IMR-90 (cell line): ENCODE results near the gene VWA8. TPM values are rescaled to one million over a fixed set of nuclear protein-coding genes. Genes with fewer than 3 reads are reported as not detected.

Experiments used
- ATAC-seq: fragments of 200-7000 bp; cut with Tn5 transposase; 2 replicates; pipeline ENCODE4 v1.9.1; 2020; ENCODE audit warnings: low read depth, mild to moderate bottlenecking, moderate library complexity
- BruUV-seq: library from RNA; stranded (reverse); fragments of 400-500 nt; replicated peaks from 2 replicates; lab custom pipeline; 2021; lab: Mats Ljungman, UMichigan
- CTCF ChIA-PET: fragments of 300-600 bp; formaldehyde crosslinking; extraction: SDS; loops from one replicate; lab custom pipeline; 2021; ENCODE audit warnings: antibody characterized with exemption; lab: Yijun Ruan, JAX
- POLR2A ChIA-PET: fragments of 300-600 bp; sonication (Branson Sonifier 250); formaldehyde crosslinking; loops from one replicate; lab custom pipeline; 2022; ENCODE audit warnings: antibody characterized with exemption; ENCODE audit not compliant: unreplicated experiment; lab: Charles Lee
- DNase-seq: peaks from one replicate; pipeline ENCODE4 v3.0.0; 2013
- H2AFZ ChIP-seq: replicated peaks from 2 replicates; pipeline ENCODE3; 2013; ENCODE audit warnings: low read length, mild to moderate bottlenecking; ENCODE audit not compliant: poor library complexity
- H2AK5ac ChIP-seq: 2 replicates; pipeline ENCODE4 v1.6.1; 2013; ENCODE audit warnings: low read depth, low read length, inconsistent platforms
- H2AK9ac ChIP-seq: replicated peaks from 2 replicates; pipeline ENCODE3; 2013; ENCODE audit warnings: mild to moderate bottlenecking, low read depth, low read length, moderate library complexity; ENCODE audit not compliant: poor library complexity
- H2BK120ac ChIP-seq: 2 replicates; pipeline ENCODE4 v1.6.1; 2013; ENCODE audit warnings: low read depth, low read length, inconsistent platforms
- H2BK15ac ChIP-seq: 3 replicates; pipeline ENCODE4 v1.6.1; 2013; ENCODE audit warnings: low read depth, low read length, inconsistent platforms
- H2BK20ac ChIP-seq: 2 replicates; pipeline ENCODE4 v1.6.1; 2013; ENCODE audit warnings: low read depth, mild to moderate bottlenecking, inconsistent platforms, low read length, moderate library complexity
- H2BK5ac ChIP-seq: 2 replicates; pipeline ENCODE4 v1.6.1; 2013; ENCODE audit warnings: mild to moderate bottlenecking, low read depth, low read length, inconsistent platforms; ENCODE audit not compliant: poor library complexity, severe bottlenecking
- H3K14ac ChIP-seq: replicated peaks from 2 replicates; pipeline ENCODE4 v1.6.1; 2013; ENCODE audit warnings: low read depth, low read length, inconsistent platforms
- H3K18ac ChIP-seq: 2 replicates; pipeline ENCODE4 v1.6.1; 2013; ENCODE audit warnings: low read depth, low read length, control low read depth
- H3K23ac ChIP-seq: 2 replicates; pipeline ENCODE4 v1.6.1; 2013; ENCODE audit warnings: low read depth, low read length, inconsistent platforms
- H3K27ac ChIP-seq: 2 replicates; pipeline ENCODE4 v1.5.1; 2013; ENCODE audit warnings: mild to moderate bottlenecking, control low read depth, low read length; ENCODE audit not compliant: insufficient read depth
- H3K27me3 ChIP-seq: 2 replicates; pipeline ENCODE4 v1.6.1; 2013; ENCODE audit warnings: low read length; ENCODE audit not compliant: control insufficient read depth, insufficient read depth
- H3K36me3 ChIP-seq: 2 replicates; pipeline ENCODE4 v1.6.1; 2013; ENCODE audit warnings: low read length, mixed read lengths; ENCODE audit not compliant: control insufficient read depth, insufficient read depth
- H3K4ac ChIP-seq: 2 replicates; pipeline ENCODE4 v1.6.1; 2013; ENCODE audit warnings: low read depth, low read length, inconsistent platforms
- H3K4me1 ChIP-seq: 2 replicates; pipeline ENCODE4 v1.6.1; 2013; ENCODE audit warnings: low read length, mixed read lengths; ENCODE audit not compliant: control insufficient read depth, insufficient read depth
- H3K4me2 ChIP-seq: 2 replicates; pipeline ENCODE4 v1.6.1; 2013; ENCODE audit warnings: low read depth, mild to moderate bottlenecking, control low read depth, low read length, moderate library complexity
- H3K4me3 ChIP-seq: 2 replicates; pipeline ENCODE4 v1.5.1; 2013; ENCODE audit warnings: low read depth, mild to moderate bottlenecking, control low read depth, low read length, moderate library complexity; ENCODE audit not compliant: insufficient read depth
- H3K56ac ChIP-seq: 2 replicates; pipeline ENCODE4 v1.6.1; 2013; ENCODE audit warnings: low read length, inconsistent platforms; ENCODE audit not compliant: insufficient read depth; ENCODE audit errors: extremely low read depth
- H3K79me1 ChIP-seq, 2 experiments: 2 replicates each; pipeline ENCODE4 v1.6.1; 2013; ENCODE audit warnings: low read length in 2 of 2, inconsistent platforms in 1 of 2, low read depth in 1 of 2
- H3K9ac ChIP-seq: 2 replicates; pipeline ENCODE4 v1.6.1; 2013; ENCODE audit warnings: low read depth, low read length, control low read depth
- H3K9me1 ChIP-seq: 2 replicates; pipeline ENCODE4 v1.6.1; 2013; ENCODE audit warnings: low read length, inconsistent platforms; ENCODE audit not compliant: insufficient read depth
- H3K9me3 ChIP-seq: 2 replicates; pipeline ENCODE4 v1.6.1; 2013; ENCODE audit warnings: low read length; ENCODE audit not compliant: control insufficient read depth, insufficient read depth
- H4K20me1 ChIP-seq: 2 replicates; pipeline ENCODE4 v1.6.1; 2013; ENCODE audit warnings: low read length, inconsistent platforms; ENCODE audit not compliant: insufficient read depth
- H4K5ac ChIP-seq: 2 replicates; pipeline ENCODE4 v1.6.1; 2013; ENCODE audit warnings: mild to moderate bottlenecking, low read depth, low read length, control low read depth
- H4K8ac ChIP-seq, 2 experiments: 2 replicates each; pipeline ENCODE4 v1.6.1; 2013; ENCODE audit warnings: low read depth in 2 of 2, low read length in 2 of 2, control low read depth in 1 of 2, inconsistent platforms in 1 of 2
- H4K91ac ChIP-seq: 2 replicates; pipeline ENCODE4 v1.6.1; 2013; ENCODE audit warnings: low read depth, low read length, inconsistent platforms; ENCODE audit not compliant: insufficient read depth
- CEBPB ChIP-seq: IDR thresholded peaks from 2 replicates; pipeline ENCODE4 v1.6.1; 2012; ENCODE audit warnings: low read depth, low read length, improper control_type of control experiment
- MXI1 ChIP-seq: IDR thresholded peaks from 2 replicates; pipeline ENCODE4 v1.6.1; 2012; ENCODE audit warnings: low read depth, mild to moderate bottlenecking, low read length, moderate library complexity, borderline replicate concordance
- POLR2A ChIP-seq: IDR thresholded peaks from 2 replicates; pipeline ENCODE4 v1.6.1; 2012; ENCODE audit warnings: mild to moderate bottlenecking, low read depth, low read length
- WGBS, 2 experiments: methylation state at CpG; one replicate each; pipeline versions ENCODE4 v1.1.5 to v1.1.7; 2013; ENCODE audit warnings: missing lambda C conversion rate in 2 of 2; ENCODE audit not compliant: insufficient read length in 1 of 2; ENCODE audit errors: extremely low coverage in 2 of 2; 5-methylcytosine and 5-hydroxymethylcytosine counted together
- dilution Hi-C: fragments of 300-500 bp; cut with HindIII; formaldehyde crosslinking; loops from one replicate; pipeline ENCODE4 v1.14.3; 2018; ENCODE audit warnings: low sequenced_read_pairs; ENCODE audit not compliant: unreplicated experiment
- in situ Hi-C: fragments of 300-500 bp; cut with MboI; formaldehyde crosslinking; loops from 3 replicates; pipeline ENCODE4 v1.14.3; 2019; ENCODE audit warnings: low sequenced_read_pairs, inconsistent platforms, mixed read lengths
- intact Hi-C: fragments of 100-400 bp; cut with micrococcal nuclease; formaldehyde crosslinking; loops from 2 replicates; pipeline ENCODE4 v1.10.0; 2022
- polyA plus RNA-seq, 3 experiments: library from polyadenylated mRNA; depleted of rRNA; stranded (reverse); fragments of >200 nt; gene quantifications; 2 replicates each; pipeline ENCODE4 v1.2.3, GENCODE V29; 2012; ENCODE audit warnings: low replicate concordance in 1 of 3
- total RNA-seq: library from RNA; depleted of rRNA; stranded (reverse); fragments of >200 nt; gene quantifications from 2 replicates; pipeline ENCODE4 v1.2.3, GENCODE V29; 2012
- TF ChIP-seq, protein P1 (sequence below): conservative IDR thresholded peaks from 2 replicates; pipeline ENCODE4 v1.5.1; 2012; ENCODE audit warnings: mild to moderate bottlenecking, low read depth, low read length, improper control_type of control experiment
- TF ChIP-seq, protein P2 (sequence below): fragments of 150-350 bp; IDR thresholded peaks from 2 replicates; pipeline ENCODE4 v1.6.1; 2016; ENCODE audit warnings: low read depth, mild to moderate bottlenecking, low read length, moderate library complexity, borderline replicate concordance

The VWA8 gene
- total and polyA plus RNA-seq, 2 of the 4 experiments (the other 2 are of a cell fraction) = 5.9 to 18.3 TPM

DNA sequence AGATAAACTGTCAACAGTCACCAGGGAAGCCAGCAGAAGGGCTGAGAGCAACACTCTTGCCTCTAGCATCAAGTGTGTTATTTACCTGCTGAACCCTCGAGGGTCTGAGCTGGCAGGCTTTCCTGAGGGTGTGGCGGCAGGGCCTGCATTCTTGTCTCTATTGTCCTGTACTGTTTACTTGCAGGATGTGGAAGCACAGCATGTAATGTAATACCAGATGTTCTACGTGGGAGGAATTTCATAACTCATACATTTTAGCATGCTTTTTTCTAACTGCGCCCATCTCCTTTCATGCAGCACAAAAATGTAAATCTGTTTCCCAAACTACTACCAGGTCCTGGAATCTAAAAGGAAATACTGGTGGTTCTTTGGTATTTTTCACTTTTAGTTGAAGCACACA lies 350.5 kb downstream of the VWA8 start:
- peak overlapping the region; percentile 13; the same call in 1 of the 2 replicates for H3K9ac ChIP-seq

More for the DNA sequence above, 350.5 kb downstream of the VWA8 start:
- CTCF ChIA-PET = interaction anchor here (1.0 kb wide), 1 partner anchor 43 kb away, joined by 3 read pairs; no protein-coding TSS in a partner anchor
- Histone ChIP-seq H3K4me3 (no peak overlapping the region), H2BK20ac (peak overlapping the region; percentile 60), H3K36me3 (0 out of 2 replicates have a peak, but pooled peaks cover 2% of the 10 kb centered on the region), H2AK9ac (peak overlapping the region; percentile 57), H3K56ac (no peak overlapping the region), H3K27ac (peak overlapping the region; percentile 66), H3K27me3 (no peaks in the 10 kb centered on the region), H2AK5ac (peak overlapping the region; percentile 93), H3K4me1 (peaks cover 33% of the 10 kb centered on the region), H2BK15ac (0 out of 3 replicates have a peak overlapping the region, but pooled peaks have one; percentile 98), H3K4ac (peak overlapping the region; percentile 91), H2AFZ (peak overlapping the region; percentile 66), H2BK120ac (peak overlapping the region; percentile 92), H4K5ac (peak overlapping the region; percentile 70), H3K9me3 (no peaks in the 10 kb centered on the region), H4K8ac (peak overlapping the region; percentile 59 to 92), H2BK5ac (peak overlapping the region; percentile 93), H4K20me1 (no peaks in the 10 kb centered on the region), H3K18ac (peak overlapping the region; percentile 86), H3K23ac (peak overlapping the region; percentile 47), H3K9me1 (peaks cover 31% of the 10 kb centered on the region), H3K4me2 (peak overlapping the region; percentile 11; the same call in 1 of the 2 replicates), H3K14ac (peak overlapping the region; percentile 79), H3K79me1 (peaks cover 0 to 17% of the 10 kb centered on the region in 2 experiments; a peak in 2 of 4 replicates), H4K91ac (peak overlapping the region; percentile 95)
- WGBS, 2 experiments = 14% methylated on average over 1 of the region's 4 CpGs; no CpG with 5 or more reads in 1 of the 2 experiments
- peak; percentile 97 for DNase-seq
- intact Hi-C loops (loop anchor here (2.0 kb wide), 1 partner anchor 34 kb away; no protein-coding TSS in a partner anchor), dilution Hi-C loops (no loop called here), in situ Hi-C loops (no loop called here)
- POLR2A ChIA-PET = no interaction called here
- ATAC-seq = peak; percentile 70
- no TSS peak for BruUV-seq
- TF ChIP-seq CEBPB (peak; percentile 87), POLR2A (no peak), MXI1 (no peak)
- TF ChIP-seq, protein P1, sequence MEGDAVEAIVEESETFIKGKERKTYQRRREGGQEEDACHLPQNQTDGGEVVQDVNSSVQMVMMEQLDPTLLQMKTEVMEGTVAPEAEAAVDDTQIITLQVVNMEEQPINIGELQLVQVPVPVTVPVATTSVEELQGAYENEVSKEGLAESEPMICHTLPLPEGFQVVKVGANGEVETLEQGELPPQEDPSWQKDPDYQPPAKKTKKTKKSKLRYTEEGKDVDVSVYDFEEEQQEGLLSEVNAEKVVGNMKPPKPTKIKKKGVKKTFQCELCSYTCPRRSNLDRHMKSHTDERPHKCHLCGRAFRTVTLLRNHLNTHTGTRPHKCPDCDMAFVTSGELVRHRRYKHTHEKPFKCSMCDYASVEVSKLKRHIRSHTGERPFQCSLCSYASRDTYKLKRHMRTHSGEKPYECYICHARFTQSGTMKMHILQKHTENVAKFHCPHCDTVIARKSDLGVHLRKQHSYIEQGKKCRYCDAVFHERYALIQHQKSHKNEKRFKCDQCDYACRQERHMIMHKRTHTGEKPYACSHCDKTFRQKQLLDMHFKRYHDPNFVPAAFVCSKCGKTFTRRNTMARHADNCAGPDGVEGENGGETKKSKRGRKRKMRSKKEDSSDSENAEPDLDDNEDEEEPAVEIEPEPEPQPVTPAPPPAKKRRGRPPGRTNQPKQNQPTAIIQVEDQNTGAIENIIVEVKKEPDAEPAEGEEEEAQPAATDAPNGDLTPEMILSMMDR = no peak
- TF ChIP-seq, protein P2, sequence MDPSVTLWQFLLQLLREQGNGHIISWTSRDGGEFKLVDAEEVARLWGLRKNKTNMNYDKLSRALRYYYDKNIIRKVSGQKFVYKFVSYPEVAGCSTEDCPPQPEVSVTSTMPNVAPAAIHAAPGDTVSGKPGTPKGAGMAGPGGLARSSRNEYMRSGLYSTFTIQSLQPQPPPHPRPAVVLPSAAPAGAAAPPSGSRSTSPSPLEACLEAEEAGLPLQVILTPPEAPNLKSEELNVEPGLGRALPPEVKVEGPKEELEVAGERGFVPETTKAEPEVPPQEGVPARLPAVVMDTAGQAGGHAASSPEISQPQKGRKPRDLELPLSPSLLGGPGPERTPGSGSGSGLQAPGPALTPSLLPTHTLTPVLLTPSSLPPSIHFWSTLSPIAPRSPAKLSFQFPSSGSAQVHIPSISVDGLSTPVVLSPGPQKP = no peak
